IMR-90 (cell line): Measurements from ENCODE around the gene FXYD1. TPM values are rescaled to one million over a fixed set of nuclear protein-coding genes. Genes with fewer than 3 reads are reported as not detected.

Experiments
- ATAC-seq: fragments of 200-7000 bp; cut with Tn5 transposase; 2 replicates; pipeline ENCODE4 v1.9.1; 2020; ENCODE audit warnings: low read depth, mild to moderate bottlenecking, moderate library complexity
- BruUV-seq: library from RNA; stranded (reverse); fragments of 400-500 nt; replicated peaks from 2 replicates; lab custom pipeline; 2021; lab: Mats Ljungman, UMichigan
- CTCF ChIA-PET: fragments of 300-600 bp; formaldehyde crosslinking; extraction: SDS; loops from one replicate; lab custom pipeline; 2021; ENCODE audit warnings: antibody characterized with exemption; lab: Yijun Ruan, JAX
- POLR2A ChIA-PET: fragments of 300-600 bp; sonication (Branson Sonifier 250); formaldehyde crosslinking; loops from one replicate; lab custom pipeline; 2022; ENCODE audit warnings: antibody characterized with exemption; ENCODE audit not compliant: unreplicated experiment; lab: Charles Lee
- DNase-seq: peaks from one replicate; pipeline ENCODE4 v3.0.0; 2013
- H2AFZ ChIP-seq: replicated peaks from 2 replicates; pipeline ENCODE3; 2013; ENCODE audit warnings: low read length, mild to moderate bottlenecking; ENCODE audit not compliant: poor library complexity
- H2AK5ac ChIP-seq: 2 replicates; pipeline ENCODE4 v1.6.1; 2013; ENCODE audit warnings: low read depth, low read length, inconsistent platforms
- H2AK9ac ChIP-seq: replicated peaks from 2 replicates; pipeline ENCODE3; 2013; ENCODE audit warnings: mild to moderate bottlenecking, low read depth, low read length, moderate library complexity; ENCODE audit not compliant: poor library complexity
- H2BK120ac ChIP-seq: 2 replicates; pipeline ENCODE4 v1.6.1; 2013; ENCODE audit warnings: low read depth, low read length, inconsistent platforms
- H2BK15ac ChIP-seq: 3 replicates; pipeline ENCODE4 v1.6.1; 2013; ENCODE audit warnings: low read depth, low read length, inconsistent platforms
- H2BK20ac ChIP-seq: 2 replicates; pipeline ENCODE4 v1.6.1; 2013; ENCODE audit warnings: low read depth, mild to moderate bottlenecking, inconsistent platforms, low read length, moderate library complexity
- H2BK5ac ChIP-seq: 2 replicates; pipeline ENCODE4 v1.6.1; 2013; ENCODE audit warnings: mild to moderate bottlenecking, low read depth, low read length, inconsistent platforms; ENCODE audit not compliant: poor library complexity, severe bottlenecking
- H3K14ac ChIP-seq: replicated peaks from 2 replicates; pipeline ENCODE4 v1.6.1; 2013; ENCODE audit warnings: low read depth, low read length, inconsistent platforms
- H3K18ac ChIP-seq: 2 replicates; pipeline ENCODE4 v1.6.1; 2013; ENCODE audit warnings: low read depth, low read length, control low read depth
- H3K23ac ChIP-seq: 2 replicates; pipeline ENCODE4 v1.6.1; 2013; ENCODE audit warnings: low read depth, low read length, inconsistent platforms
- H3K27ac ChIP-seq: 2 replicates; pipeline ENCODE4 v1.5.1; 2013; ENCODE audit warnings: mild to moderate bottlenecking, control low read depth, low read length; ENCODE audit not compliant: insufficient read depth
- H3K27me3 ChIP-seq: 2 replicates; pipeline ENCODE4 v1.6.1; 2013; ENCODE audit warnings: low read length; ENCODE audit not compliant: control insufficient read depth, insufficient read depth
- H3K36me3 ChIP-seq: 2 replicates; pipeline ENCODE4 v1.6.1; 2013; ENCODE audit warnings: low read length, mixed read lengths; ENCODE audit not compliant: control insufficient read depth, insufficient read depth
- H3K4ac ChIP-seq: 2 replicates; pipeline ENCODE4 v1.6.1; 2013; ENCODE audit warnings: low read depth, low read length, inconsistent platforms
- H3K4me1 ChIP-seq: 2 replicates; pipeline ENCODE4 v1.6.1; 2013; ENCODE audit warnings: low read length, mixed read lengths; ENCODE audit not compliant: control insufficient read depth, insufficient read depth
- H3K4me2 ChIP-seq: 2 replicates; pipeline ENCODE4 v1.6.1; 2013; ENCODE audit warnings: low read depth, mild to moderate bottlenecking, control low read depth, low read length, moderate library complexity
- H3K4me3 ChIP-seq: 2 replicates; pipeline ENCODE4 v1.5.1; 2013; ENCODE audit warnings: low read depth, mild to moderate bottlenecking, control low read depth, low read length, moderate library complexity; ENCODE audit not compliant: insufficient read depth
- H3K56ac ChIP-seq: 2 replicates; pipeline ENCODE4 v1.6.1; 2013; ENCODE audit warnings: low read length, inconsistent platforms; ENCODE audit not compliant: insufficient read depth; ENCODE audit errors: extremely low read depth
- H3K79me1 ChIP-seq, 2 experiments: 2 replicates each; pipeline ENCODE4 v1.6.1; 2013; ENCODE audit warnings: low read length in 2 of 2, inconsistent platforms in 1 of 2, low read depth in 1 of 2
- H3K9ac ChIP-seq: 2 replicates; pipeline ENCODE4 v1.6.1; 2013; ENCODE audit warnings: low read depth, low read length, control low read depth
- H3K9me1 ChIP-seq: 2 replicates; pipeline ENCODE4 v1.6.1; 2013; ENCODE audit warnings: low read length, inconsistent platforms; ENCODE audit not compliant: insufficient read depth
- H3K9me3 ChIP-seq: 2 replicates; pipeline ENCODE4 v1.6.1; 2013; ENCODE audit warnings: low read length; ENCODE audit not compliant: control insufficient read depth, insufficient read depth
- H4K20me1 ChIP-seq: 2 replicates; pipeline ENCODE4 v1.6.1; 2013; ENCODE audit warnings: low read length, inconsistent platforms; ENCODE audit not compliant: insufficient read depth
- H4K5ac ChIP-seq: 2 replicates; pipeline ENCODE4 v1.6.1; 2013; ENCODE audit warnings: mild to moderate bottlenecking, low read depth, low read length, control low read depth
- H4K8ac ChIP-seq, 2 experiments: 2 replicates each; pipeline ENCODE4 v1.6.1; 2013; ENCODE audit warnings: low read depth in 2 of 2, low read length in 2 of 2, control low read depth in 1 of 2, inconsistent platforms in 1 of 2
- H4K91ac ChIP-seq: 2 replicates; pipeline ENCODE4 v1.6.1; 2013; ENCODE audit warnings: low read depth, low read length, inconsistent platforms; ENCODE audit not compliant: insufficient read depth
- BHLHE40 ChIP-seq: fragments of 150-350 bp; IDR thresholded peaks from 2 replicates; pipeline ENCODE4 v1.6.1; 2016; ENCODE audit warnings: mild to moderate bottlenecking, low read depth, low read length
- CHD1 ChIP-seq: IDR thresholded peaks from 2 replicates; pipeline ENCODE4 v1.6.1; 2012; ENCODE audit warnings: low read depth, low read length, improper control_type of control experiment
- CTCF ChIP-seq: conservative IDR thresholded peaks from 2 replicates; pipeline ENCODE4 v1.5.1; 2012; ENCODE audit warnings: mild to moderate bottlenecking, low read depth, low read length, improper control_type of control experiment
- ELK1 ChIP-seq: fragments of 150-350 bp; IDR thresholded peaks from 2 replicates; pipeline ENCODE4 v1.6.1; 2016; ENCODE audit warnings: low read depth, mild to moderate bottlenecking, low read length, moderate library complexity, borderline replicate concordance
- FOS ChIP-seq: fragments of 150-350 bp; IDR thresholded peaks from 2 replicates; pipeline ENCODE4 v1.6.1; 2016; ENCODE audit warnings: low read depth, low read length
- MAFK ChIP-seq: IDR thresholded peaks from 2 replicates; pipeline ENCODE4 v1.6.1; 2012; ENCODE audit warnings: low read depth, low read length, improper control_type of control experiment
- MAZ ChIP-seq: IDR thresholded peaks from 2 replicates; pipeline ENCODE4 v1.6.1; 2012; ENCODE audit warnings: low read depth, mild to moderate bottlenecking, low read length, improper control_type of control experiment, moderate library complexity, borderline replicate concordance
- MXI1 ChIP-seq: IDR thresholded peaks from 2 replicates; pipeline ENCODE4 v1.6.1; 2012; ENCODE audit warnings: low read depth, mild to moderate bottlenecking, low read length, moderate library complexity, borderline replicate concordance
- NFE2L2 ChIP-seq: fragments of 150-350 bp; IDR thresholded peaks from 2 replicates; pipeline ENCODE4 v1.6.1; 2016; ENCODE audit warnings: low read depth, mild to moderate bottlenecking, low read length
- POLR2A ChIP-seq: IDR thresholded peaks from 2 replicates; pipeline ENCODE4 v1.6.1; 2012; ENCODE audit warnings: mild to moderate bottlenecking, low read depth, low read length
- RAD21 ChIP-seq: IDR thresholded peaks from 2 replicates; pipeline ENCODE4 v1.6.1; 2012; ENCODE audit warnings: low read length, improper control_type of control experiment
- RCOR1 ChIP-seq: IDR thresholded peaks from 2 replicates; pipeline ENCODE4 v1.6.1; 2012; ENCODE audit warnings: mild to moderate bottlenecking, low read length, improper control_type of control experiment; ENCODE audit not compliant: insufficient replicate concordance
- RFX5 ChIP-seq: IDR thresholded peaks from 2 replicates; pipeline ENCODE4 v1.8.0; 2012; ENCODE audit warnings: low read depth, mild to moderate bottlenecking, low read length, moderate library complexity
- SMC3 ChIP-seq: fragments of 150-350 bp; IDR thresholded peaks from 2 replicates; pipeline ENCODE4 v1.6.1; 2016; ENCODE audit warnings: low read depth, mild to moderate bottlenecking, antibody characterized with exemption, low read length, moderate library complexity
- WGBS, 2 experiments: methylation state at CpG; one replicate each; pipeline versions ENCODE4 v1.1.5 to v1.1.7; 2013; ENCODE audit warnings: missing lambda C conversion rate in 2 of 2; ENCODE audit not compliant: insufficient read length in 1 of 2; ENCODE audit errors: extremely low coverage in 2 of 2; 5-methylcytosine and 5-hydroxymethylcytosine counted together
- dilution Hi-C: fragments of 300-500 bp; cut with HindIII; formaldehyde crosslinking; loops from one replicate; pipeline ENCODE4 v1.14.3; 2018; ENCODE audit warnings: low sequenced_read_pairs; ENCODE audit not compliant: unreplicated experiment
- in situ Hi-C: fragments of 300-500 bp; cut with MboI; formaldehyde crosslinking; loops from 3 replicates; pipeline ENCODE4 v1.14.3; 2019; ENCODE audit warnings: low sequenced_read_pairs, inconsistent platforms, mixed read lengths
- intact Hi-C: fragments of 100-400 bp; cut with micrococcal nuclease; formaldehyde crosslinking; loops from 2 replicates; pipeline ENCODE4 v1.10.0; 2022
- polyA plus RNA-seq, 3 experiments: library from polyadenylated mRNA; depleted of rRNA; stranded (reverse); fragments of >200 nt; gene quantifications; 2 replicates each; pipeline ENCODE4 v1.2.3, GENCODE V29; 2012; ENCODE audit warnings: low replicate concordance in 1 of 3
- total RNA-seq: library from RNA; depleted of rRNA; stranded (reverse); fragments of >200 nt; gene quantifications from 2 replicates; pipeline ENCODE4 v1.2.3, GENCODE V29; 2012
- TF ChIP-seq, protein P1 (sequence below): fragments of 150-350 bp; IDR thresholded peaks from 2 replicates; pipeline ENCODE4 v1.6.1; 2017; ENCODE audit warnings: mild to moderate bottlenecking, antibody characterized with exemption, low read length, low read depth

FXYD1 gene
- total and polyA plus RNA-seq, 2 of the 4 experiments (the other 2 are of a cell fraction), result 0.18 to 3.9 TPM

DNA sequence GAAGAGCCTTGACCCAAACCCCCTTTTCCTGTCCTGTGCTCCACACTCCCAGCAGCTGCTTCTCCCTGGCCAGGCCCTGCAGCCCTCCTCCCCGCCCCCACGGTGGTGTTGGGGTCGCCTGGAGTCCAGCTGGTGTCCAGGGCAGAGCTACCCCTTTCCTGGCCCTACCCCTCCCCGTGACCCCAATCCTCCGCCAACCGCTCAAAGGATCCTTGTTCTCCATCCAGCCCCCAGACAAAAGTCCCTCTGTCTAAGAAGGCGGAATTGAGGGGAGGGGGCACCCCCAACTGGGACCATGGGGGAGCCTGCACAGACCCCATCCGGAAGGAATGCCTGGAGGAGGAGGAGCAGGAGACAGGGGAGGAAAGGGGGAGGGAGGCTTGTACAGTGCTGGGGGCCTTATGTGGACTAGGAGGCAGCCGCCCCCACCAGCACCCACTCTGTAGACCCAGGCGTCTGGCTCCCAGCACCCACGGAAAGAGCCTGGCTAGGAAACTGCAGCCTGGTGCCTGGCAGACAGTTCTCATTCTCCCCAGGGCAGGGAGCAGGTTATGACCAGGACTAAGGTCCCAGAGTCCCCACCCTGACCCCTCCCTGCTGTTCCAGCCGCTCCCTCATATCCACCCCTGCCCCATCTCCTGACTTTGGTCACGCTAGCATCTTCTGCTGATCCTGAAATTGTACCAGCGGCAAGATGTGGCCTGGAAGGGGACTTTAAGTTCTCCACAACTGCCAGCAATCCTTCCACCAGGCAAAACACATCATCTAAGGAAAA is 23.3 kb upstream of the FXYD1 start, which contains the start of gene FXYD3:
Gene FXYD3 (plus strand): TSS at position 647 of the 775 bp plus-strand sequence. CDS start 3,554 bp downstream, outside the sequence.
- no peak within 1 kb of the TSS for H3K14ac ChIP-seq
- no CpG with 5 or more reads among the region's 14 CpGs for WGBS, 2 experiments
- H3K9me3 ChIP-seq, result no peaks in the 10 kb centered on the region
- no peak within 1 kb of the TSS for H2BK120ac ChIP-seq
- H2AFZ ChIP-seq, result peak within 1 kb of the TSS; percentile 75
- H3K4me1 ChIP-seq, result no peaks in the 10 kb centered on the region
- no peak for TF ChIP-seq BHLHE40
- no peak for TF ChIP-seq RAD21
- TF ChIP-seq MXI1, result no peak
- no peak for TF ChIP-seq RFX5
- TF ChIP-seq, protein P1, sequence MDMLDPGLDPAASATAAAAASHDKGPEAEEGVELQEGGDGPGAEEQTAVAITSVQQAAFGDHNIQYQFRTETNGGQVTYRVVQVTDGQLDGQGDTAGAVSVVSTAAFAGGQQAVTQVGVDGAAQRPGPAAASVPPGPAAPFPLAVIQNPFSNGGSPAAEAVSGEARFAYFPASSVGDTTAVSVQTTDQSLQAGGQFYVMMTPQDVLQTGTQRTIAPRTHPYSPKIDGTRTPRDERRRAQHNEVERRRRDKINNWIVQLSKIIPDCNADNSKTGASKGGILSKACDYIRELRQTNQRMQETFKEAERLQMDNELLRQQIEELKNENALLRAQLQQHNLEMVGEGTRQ, result no peak
- no peak for TF ChIP-seq ELK1
- no peak for TF ChIP-seq CTCF
- no peak for TF ChIP-seq POLR2A
- no peak for TF ChIP-seq RCOR1
- TF ChIP-seq NFE2L2, result no peak
- TF ChIP-seq MAZ, result no peak
- TF ChIP-seq FOS, result no peak
- no peak for TF ChIP-seq SMC3
- no peak for TF ChIP-seq MAFK
- no peak for TF ChIP-seq CHD1
- peak within 1 kb of the TSS; percentile 7 for H2AK9ac ChIP-seq
- no peaks in the 10 kb centered on the region for H3K36me3 ChIP-seq
- BruUV-seq, result no TSS peak
- H3K23ac ChIP-seq, result no peak within 1 kb of the TSS
- no peak within 1 kb of the TSS for H2BK15ac ChIP-seq
- no peak within 1 kb of the TSS for H3K56ac ChIP-seq
- H4K91ac ChIP-seq, result no peak within 1 kb of the TSS
- H4K5ac ChIP-seq, result no peak within 1 kb of the TSS
- DNase-seq (no peak), ATAC-seq (no peak)
- peak within 1 kb of the TSS; percentile 49; the same call in 1 of the 2 replicates for H3K4me2 ChIP-seq
- no peak within 1 kb of the TSS for H3K27ac ChIP-seq
- CTCF ChIA-PET, result interaction anchor here (0.7 to 1.2 kb wide), 5 partner anchors 9 to 71 kb away, joined by 3 to 5 read pairs (median 3); no protein-coding TSS in a partner anchor
- H3K79me1 ChIP-seq, result no peaks in the 10 kb centered on the region
- POLR2A ChIA-PET, result no interaction called here
- dilution Hi-C loops, result no loop called here
- no peak within 1 kb of the TSS for H2BK20ac ChIP-seq
- H3K9me1 ChIP-seq, result no peaks in the 10 kb centered on the region
- no peaks in the 10 kb centered on the region for H4K20me1 ChIP-seq
- H3K4me3 ChIP-seq, result peak within 1 kb of the TSS; percentile 1; the same call in 1 of the 2 replicates
- in situ Hi-C loops, result no loop called here
- H2BK5ac ChIP-seq, result no peak within 1 kb of the TSS
- H2AK5ac ChIP-seq, result no peak within 1 kb of the TSS
- H3K9ac ChIP-seq, result no peak within 1 kb of the TSS
- no peak within 1 kb of the TSS for H4K8ac ChIP-seq
- H3K27me3 ChIP-seq, result peaks cover 26% of the 10 kb centered on the region
- H3K4ac ChIP-seq, result no peak within 1 kb of the TSS
- H3K18ac ChIP-seq, result no peak within 1 kb of the TSS
- intact Hi-C loops, result no loop called here
